GM21381 (cell line): ENCODE data around the gene ADGRG2.

Experiments
- ATAC-seq: cut with Tn5 transposase; IDR thresholded peaks from one replicate; pipeline ENCODE4 v1.9.1; 2021; ENCODE audit warnings: mild to moderate bottlenecking, moderate library complexity; ENCODE audit not compliant: unreplicated experiment

The ADGRG2 gene

GRCh38 chrX:18956303-18957032 lies 165.8 kb downstream of the ADGRG2 start:
- ATAC-seq = no peak

GRCh38 chrX:18955676-18956075 lies 166.6 kb downstream of the ADGRG2 start:
- ATAC-seq = no peak

GRCh38 chrX:18951032-18951431 lies 171.2 kb downstream of the ADGRG2 start:
- no peak for ATAC-seq

- ATAC-seq = no peak
These were observed 172.3 kb downstream of the ADGRG2 start for GRCh38 chrX:18949944-18950301.

GRCh38 chrX:18949291-18949943 lies 172.9 kb downstream of the ADGRG2 start:
- no peak for ATAC-seq

- ATAC-seq = no peak
These were observed 175.7 kb downstream of the ADGRG2 start for GRCh38 chrX:18946611-18947010.

GRCh38 chrX:18946157-18946556 lies 176.1 kb downstream of the ADGRG2 start:
- ATAC-seq = no peak

- ATAC-seq = no peak
These were observed 176.8 kb downstream of the ADGRG2 start for GRCh38 chrX:18945483-18945882.

GRCh38 chrX:18944482-18944881 lies 177.8 kb downstream of the ADGRG2 start:
- no peak for ATAC-seq

GRCh38 chrX:18941896-18942295 lies 180.4 kb downstream of the ADGRG2 start:
- ATAC-seq = no peak
